Mucosa of rectum (tissue), 2 donors: ENCODE results near the gene ARHGAP42.

Experiments used
- H3K27ac ChIP-seq, 2 donors: one replicate each; pipeline ENCODE4 v1.7.0; 2013; ENCODE audit warnings: inconsistent platforms in 2 of 2, low read depth in 2 of 2, low read length in 2 of 2
- H3K27me3 ChIP-seq, 2 donors: one replicate each; pipeline ENCODE4 v1.7.0; 2013; ENCODE audit warnings: low read length in 2 of 2; ENCODE audit not compliant: control insufficient read depth in 2 of 2, insufficient read depth in 2 of 2
- H3K36me3 ChIP-seq, 2 donors: one replicate each; pipeline ENCODE4 v1.7.0; 2013; ENCODE audit warnings: low read length in 2 of 2; ENCODE audit not compliant: control insufficient read depth in 2 of 2, insufficient read depth in 2 of 2
- H3K4me1 ChIP-seq, 2 donors: one replicate each; pipeline ENCODE4 v1.7.0; 2013; ENCODE audit warnings: low read length in 2 of 2, mild to moderate bottlenecking in 1 of 2; ENCODE audit not compliant: control insufficient read depth in 2 of 2, insufficient read depth in 2 of 2
- H3K4me3 ChIP-seq, 2 donors: one replicate each; pipeline ENCODE4 v1.7.0; 2013; ENCODE audit warnings: low read length in 2 of 2
- H3K9ac ChIP-seq, 2 donors: one replicate each; pipeline ENCODE4 v1.7.0; 2013; ENCODE audit warnings: low read length in 2 of 2, low read depth in 1 of 2, mild to moderate bottlenecking in 1 of 2
- H3K9me3 ChIP-seq, 2 donors: one replicate each; pipeline ENCODE4 v1.7.0; 2013; ENCODE audit warnings: low read length in 2 of 2; ENCODE audit not compliant: control insufficient read depth in 2 of 2
- donor health status: healthy.
- donor health status: Normal muscosa, but diverticular disease.

ARHGAP42 gene

GRCh38 chr11:100691896-100692653 lies 5.0 kb downstream of the ARHGAP42 start:
- H3K36me3 ChIP-seq, result peaks cover 0 to 3% of the 10 kb centered on the region in 2 donors
- no peak overlapping the region for H3K9ac ChIP-seq
- no peak overlapping the region for H3K4me3 ChIP-seq
- H3K9me3 ChIP-seq, result no peaks in the 10 kb centered on the region
- H3K4me1 ChIP-seq, result peaks cover 3 to 32% of the 10 kb centered on the region in 2 donors
- H3K27ac ChIP-seq, result no peak overlapping the region
- no peaks in the 10 kb centered on the region for H3K27me3 ChIP-seq

- H3K27me3 ChIP-seq, result no peaks in the 10 kb centered on the region
- no peak overlapping the region for H3K9ac ChIP-seq
- peaks cover 3 to 17% of the 10 kb centered on the region in 2 donors for H3K4me1 ChIP-seq
- H3K9me3 ChIP-seq, result no peaks in the 10 kb centered on the region
- peaks cover 0 to 6% of the 10 kb centered on the region in 2 donors for H3K36me3 ChIP-seq
- H3K4me3 ChIP-seq, result no peak overlapping the region
- no peak overlapping the region for H3K27ac ChIP-seq
These were observed 8.8 kb downstream of the ARHGAP42 start for GRCh38 chr11:100695911-100696310.

DNA sequence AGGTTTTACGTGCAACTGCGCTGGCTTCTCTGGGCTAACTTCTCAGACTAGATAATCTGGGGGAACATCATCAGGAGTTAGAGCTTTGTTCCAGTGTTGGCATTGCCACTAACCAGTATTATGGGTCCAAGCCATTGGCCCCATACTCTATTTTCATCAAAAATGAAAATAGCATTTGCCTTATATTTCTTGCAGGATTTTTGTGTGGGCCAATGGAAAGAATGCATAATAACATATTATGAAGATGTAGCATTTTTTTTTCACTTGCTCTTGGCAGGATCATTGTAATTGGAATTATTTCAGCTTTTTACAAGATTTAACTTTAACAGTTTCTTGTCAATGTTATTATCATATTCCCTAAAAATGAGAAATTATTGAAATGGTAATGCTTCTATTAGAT lies 16.1 kb downstream of the ARHGAP42 start:
- Histone ChIP-seq H3K9me3 (no peaks in the 10 kb centered on the region), H3K4me1 (peaks cover 0 to 3% of the 10 kb centered on the region in 2 donors), H3K27ac (no peak overlapping the region), H3K4me3 (no peak overlapping the region), H3K27me3 (no peaks in the 10 kb centered on the region), H3K9ac (no peak overlapping the region), H3K36me3 (peaks cover 0 to 3% of the 10 kb centered on the region in 2 donors)

GRCh38 chr11:100703801-100704575 lies 16.9 kb downstream of the ARHGAP42 start:
- Histone ChIP-seq H3K9me3 (no peaks in the 10 kb centered on the region), H3K27ac (no peak overlapping the region), H3K4me3 (no peak overlapping the region), H3K9ac (no peak overlapping the region), H3K36me3 (peaks cover 0 to 3% of the 10 kb centered on the region in 2 donors), H3K4me1 (peaks cover 0 to 3% of the 10 kb centered on the region in 2 donors), H3K27me3 (no peaks in the 10 kb centered on the region)

GRCh38 chr11:100705447-100705846 lies 18.4 kb downstream of the ARHGAP42 start:
- Histone ChIP-seq H3K9me3 (no peaks in the 10 kb centered on the region), H3K27me3 (no peaks in the 10 kb centered on the region), H3K27ac (no peak overlapping the region), H3K36me3 (peaks cover 0 to 2% of the 10 kb centered on the region in 2 donors), H3K4me3 (no peak overlapping the region), H3K4me1 (peaks cover 0 to 3% of the 10 kb centered on the region in 2 donors), H3K9ac (no peak overlapping the region)

- Histone ChIP-seq H3K27ac (no peak overlapping the region), H3K9ac (no peak overlapping the region), H3K36me3 (no peaks in the 10 kb centered on the region), H3K4me3 (no peak overlapping the region), H3K27me3 (no peaks in the 10 kb centered on the region), H3K9me3 (no peaks in the 10 kb centered on the region), H3K4me1 (peaks cover 0 to 3% of the 10 kb centered on the region in 2 donors)
These were observed 19.1 kb downstream of the ARHGAP42 start for GRCh38 chr11:100706179-100706578.

DNA sequence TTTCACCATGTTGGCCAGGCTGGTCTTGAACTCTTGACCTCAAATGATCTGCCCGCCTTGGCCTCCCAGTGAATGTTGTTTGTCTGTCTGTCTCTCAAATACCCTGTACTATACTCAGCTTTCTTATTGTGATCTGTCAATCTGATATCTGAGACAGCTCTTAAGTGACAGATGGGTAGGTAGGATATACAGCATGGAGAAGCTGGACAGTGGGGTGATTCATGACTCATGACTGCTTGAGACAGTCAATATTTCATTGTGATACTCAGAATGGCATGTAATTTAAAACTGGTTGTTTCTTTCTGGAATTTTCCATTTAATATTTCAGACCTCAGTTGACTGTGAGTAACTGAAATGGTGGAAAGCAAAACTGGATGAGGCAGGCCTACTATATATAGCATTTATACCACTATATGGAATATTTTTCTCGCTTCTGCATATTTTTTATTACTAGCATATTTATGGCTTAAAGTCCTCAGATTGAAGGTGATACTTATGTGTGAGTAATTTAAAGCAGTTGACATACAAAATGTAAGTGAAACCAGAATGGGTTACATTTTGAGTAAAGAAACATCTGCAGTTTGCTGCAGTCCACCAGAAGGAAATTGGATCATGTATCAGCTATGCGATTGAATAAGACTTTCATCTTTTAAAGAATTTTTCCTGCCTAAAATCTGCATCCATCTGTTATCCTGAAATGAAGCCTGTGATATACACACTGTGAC lies 22.3 kb downstream of the ARHGAP42 start:
- Histone ChIP-seq H3K9ac (no peak overlapping the region), H3K4me1 (peaks cover 0 to 10% of the 10 kb centered on the region in 2 donors), H3K27ac (no peak overlapping the region), H3K4me3 (no peak overlapping the region), H3K36me3 (no peaks in the 10 kb centered on the region), H3K9me3 (no peaks in the 10 kb centered on the region), H3K27me3 (no peaks in the 10 kb centered on the region)

DNA sequence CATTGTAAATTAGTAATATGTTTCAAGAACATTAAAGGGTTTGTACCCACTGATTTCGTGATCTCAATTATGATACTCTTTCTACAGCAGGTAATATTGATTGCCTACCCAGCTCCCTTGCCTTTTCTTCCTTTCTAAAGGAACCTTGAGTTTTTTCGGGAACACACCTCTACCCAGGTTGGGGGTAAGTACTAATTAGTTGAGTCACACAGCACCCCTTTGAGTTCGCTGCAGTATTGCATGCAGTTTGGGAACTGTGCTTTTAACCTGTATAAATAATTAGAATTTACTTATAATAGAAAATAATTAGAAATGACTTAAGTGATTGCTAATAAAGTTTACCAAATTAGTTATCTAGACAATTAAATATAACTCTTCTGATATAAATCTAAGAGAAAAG lies 24.9 kb downstream of the ARHGAP42 start:
- H3K9ac ChIP-seq, result no peak overlapping the region
- no peaks in the 10 kb centered on the region for H3K9me3 ChIP-seq
- H3K4me1 ChIP-seq, result peaks cover 0 to 9% of the 10 kb centered on the region in 2 donors
- no peak overlapping the region for H3K4me3 ChIP-seq
- no peaks in the 10 kb centered on the region for H3K36me3 ChIP-seq
- no peaks in the 10 kb centered on the region for H3K27me3 ChIP-seq
- H3K27ac ChIP-seq, result no peak overlapping the region

DNA sequence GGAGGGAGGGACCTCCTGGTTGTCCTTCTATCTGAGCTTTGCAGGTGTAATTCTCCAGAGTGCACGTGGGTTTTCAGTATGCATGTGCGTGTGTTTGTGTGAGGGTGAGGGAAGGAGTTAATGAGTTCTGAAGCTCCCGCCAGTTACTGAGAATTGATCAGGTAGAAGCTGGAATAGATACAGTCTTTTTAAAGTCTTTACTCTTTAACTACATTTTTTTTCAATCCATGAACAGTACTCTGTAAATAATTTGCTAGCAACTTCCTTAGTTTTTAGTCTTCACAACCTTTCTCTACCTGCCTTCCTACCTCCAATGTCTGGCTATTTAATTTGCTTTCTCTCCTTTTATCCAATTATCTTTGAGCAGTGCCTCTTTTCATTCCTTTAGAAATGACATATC lies 25.5 kb downstream of the ARHGAP42 start:
- H3K9me3 ChIP-seq, result no peaks in the 10 kb centered on the region
- H3K27me3 ChIP-seq, result no peaks in the 10 kb centered on the region
- no peak overlapping the region for H3K4me3 ChIP-seq
- H3K36me3 ChIP-seq, result no peaks in the 10 kb centered on the region
- H3K9ac ChIP-seq, result no peak overlapping the region
- no peak overlapping the region for H3K27ac ChIP-seq
- H3K4me1 ChIP-seq, result peaks cover 0 to 9% of the 10 kb centered on the region in 2 donors
